ENCODE data around the gene FKBP1A. TPM values are rescaled to one million over a fixed set of nuclear protein-coding genes. Genes with fewer than 3 reads are reported as not detected.

The FKBP1A gene
- total RNA-seq, 2 donors from 2014 or later, result 307 to 310 TPM

DNA sequence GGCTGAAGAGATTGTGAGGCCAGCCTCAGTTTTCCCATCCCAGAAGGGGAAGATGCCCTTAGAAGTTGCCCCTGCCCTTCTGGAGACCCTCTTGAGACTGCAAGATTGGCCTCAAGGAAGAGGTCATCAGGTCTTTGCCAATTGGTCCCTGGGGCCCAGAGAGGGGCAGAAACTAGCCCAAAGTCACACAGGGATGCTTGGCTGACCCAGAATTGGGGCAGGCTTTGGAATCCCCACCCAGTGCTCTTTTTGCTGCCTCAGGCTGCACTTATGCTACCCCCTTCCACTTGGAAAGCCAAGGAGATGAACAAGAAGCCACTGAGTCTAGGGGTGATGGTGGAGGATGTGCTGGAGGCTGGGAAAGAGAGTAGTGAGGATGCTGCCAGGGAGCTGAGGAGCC lies 24.9 kb upstream of the FKBP1A start:
- H3K9me3 ChIP-seq, result no peaks in the 10 kb centered on the region
- H3K9ac ChIP-seq (ENCODE audit: low read depth in 2 of 2, low read length in 2 of 2), result no peak overlapping the region

DNA sequence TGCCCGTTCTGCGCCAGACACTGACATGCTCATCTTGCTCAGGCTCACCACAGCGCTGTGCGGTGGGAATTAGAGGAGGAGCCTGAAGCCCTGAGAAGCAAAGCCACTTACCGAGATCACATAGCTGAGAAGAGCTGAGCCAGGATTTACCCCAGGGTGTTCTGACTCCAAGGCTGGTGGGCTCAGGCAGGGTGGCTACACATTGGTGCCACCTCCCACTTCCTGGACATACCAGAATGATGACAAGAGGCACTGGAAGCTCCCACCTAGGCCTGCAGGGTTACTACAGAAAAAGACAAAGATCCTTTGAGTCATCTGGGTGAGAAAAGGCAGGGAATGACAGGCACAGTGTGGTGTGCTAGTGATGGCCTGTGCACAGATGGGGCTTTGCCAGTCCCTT lies 24.4 kb upstream of the FKBP1A start:
- H3K4me1 ChIP-seq, result no peaks in the 10 kb centered on the region
- TF ChIP-seq, protein P1, sequence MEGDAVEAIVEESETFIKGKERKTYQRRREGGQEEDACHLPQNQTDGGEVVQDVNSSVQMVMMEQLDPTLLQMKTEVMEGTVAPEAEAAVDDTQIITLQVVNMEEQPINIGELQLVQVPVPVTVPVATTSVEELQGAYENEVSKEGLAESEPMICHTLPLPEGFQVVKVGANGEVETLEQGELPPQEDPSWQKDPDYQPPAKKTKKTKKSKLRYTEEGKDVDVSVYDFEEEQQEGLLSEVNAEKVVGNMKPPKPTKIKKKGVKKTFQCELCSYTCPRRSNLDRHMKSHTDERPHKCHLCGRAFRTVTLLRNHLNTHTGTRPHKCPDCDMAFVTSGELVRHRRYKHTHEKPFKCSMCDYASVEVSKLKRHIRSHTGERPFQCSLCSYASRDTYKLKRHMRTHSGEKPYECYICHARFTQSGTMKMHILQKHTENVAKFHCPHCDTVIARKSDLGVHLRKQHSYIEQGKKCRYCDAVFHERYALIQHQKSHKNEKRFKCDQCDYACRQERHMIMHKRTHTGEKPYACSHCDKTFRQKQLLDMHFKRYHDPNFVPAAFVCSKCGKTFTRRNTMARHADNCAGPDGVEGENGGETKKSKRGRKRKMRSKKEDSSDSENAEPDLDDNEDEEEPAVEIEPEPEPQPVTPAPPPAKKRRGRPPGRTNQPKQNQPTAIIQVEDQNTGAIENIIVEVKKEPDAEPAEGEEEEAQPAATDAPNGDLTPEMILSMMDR (IDR thresholded peaks at IDR 0.05), result no peak
- H3K4me3 ChIP-seq, result no peak overlapping the region
- no peaks in the 10 kb centered on the region for H3K9me3 ChIP-seq
- H3K27ac ChIP-seq, result no peak overlapping the region
- H3K27me3 ChIP-seq, result no peaks in the 10 kb centered on the region
- no peak for DNase-seq
- H3K36me3 ChIP-seq, result no peaks in the 10 kb centered on the region
- H3K9ac ChIP-seq (ENCODE audit: low read depth in 2 of 2, low read length in 2 of 2), result no peak overlapping the region
- intact Hi-C loops (cut with DNase I), result no loop called here

More for the DNA sequence above, 24.9 kb upstream of the FKBP1A start:
- intact Hi-C loops (cut with DNase I), result no loop called here
- no peak overlapping the region for H3K27ac ChIP-seq
- no peak overlapping the region for H3K4me3 ChIP-seq
- H3K36me3 ChIP-seq, result no peaks in the 10 kb centered on the region
- no peaks in the 10 kb centered on the region for H3K27me3 ChIP-seq
- no peak for DNase-seq
- TF ChIP-seq, protein P1 (IDR thresholded peaks at IDR 0.05), result no peak
- no peaks in the 10 kb centered on the region for H3K4me1 ChIP-seq

DNA sequence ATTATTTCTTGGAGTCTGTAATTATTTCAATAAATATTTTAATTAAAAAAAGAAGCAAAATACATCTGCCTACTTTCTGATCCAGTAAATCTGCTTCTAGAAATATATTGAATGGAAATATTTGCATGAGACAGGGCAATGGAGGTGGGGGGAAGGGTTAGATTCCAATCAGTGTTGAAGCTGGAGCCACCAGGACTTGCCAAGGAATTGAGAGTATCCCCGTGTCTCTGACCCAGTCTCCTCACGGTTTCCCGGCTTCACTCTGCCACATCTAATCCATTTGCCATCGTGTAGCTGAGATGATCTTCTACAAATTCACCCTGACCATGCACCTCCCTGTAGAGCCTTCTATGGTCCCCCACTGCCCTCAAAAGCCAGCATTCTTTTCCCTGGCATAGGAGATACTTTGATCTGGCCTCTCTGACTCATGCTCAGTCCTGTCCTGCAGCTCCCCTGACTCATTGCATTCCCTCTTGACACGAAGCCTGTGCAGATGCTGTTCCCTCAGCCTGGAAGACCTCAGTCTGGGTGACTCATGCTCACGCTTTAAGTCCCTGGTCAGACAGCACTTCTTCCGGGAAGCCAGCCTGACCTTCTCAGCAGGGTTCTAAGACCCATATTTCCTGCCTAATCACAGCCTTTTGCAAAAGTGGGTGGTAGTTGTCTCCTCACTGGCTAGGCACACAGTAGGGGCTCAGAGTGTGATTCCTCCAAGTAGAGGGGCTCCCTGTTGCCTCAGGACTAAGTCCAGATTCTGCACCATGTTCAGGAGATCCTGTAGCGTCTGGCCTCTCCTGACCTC lies 23.0 kb upstream of the FKBP1A start:
- Histone ChIP-seq H3K9ac (ENCODE audit: low read depth in 2 of 2, low read length in 2 of 2) (no peak overlapping the region), H3K4me3 (no peak overlapping the region), H3K9me3 (no peaks in the 10 kb centered on the region), H3K27ac (no peak overlapping the region), H3K27me3 (no peaks in the 10 kb centered on the region), H3K4me1 (no peaks in the 10 kb centered on the region), H3K36me3 (no peaks in the 10 kb centered on the region)
- intact Hi-C loops (cut with DNase I), result no loop called here
- TF ChIP-seq, protein P1 (IDR thresholded peaks at IDR 0.05), result no peak
- no peak for DNase-seq

DNA sequence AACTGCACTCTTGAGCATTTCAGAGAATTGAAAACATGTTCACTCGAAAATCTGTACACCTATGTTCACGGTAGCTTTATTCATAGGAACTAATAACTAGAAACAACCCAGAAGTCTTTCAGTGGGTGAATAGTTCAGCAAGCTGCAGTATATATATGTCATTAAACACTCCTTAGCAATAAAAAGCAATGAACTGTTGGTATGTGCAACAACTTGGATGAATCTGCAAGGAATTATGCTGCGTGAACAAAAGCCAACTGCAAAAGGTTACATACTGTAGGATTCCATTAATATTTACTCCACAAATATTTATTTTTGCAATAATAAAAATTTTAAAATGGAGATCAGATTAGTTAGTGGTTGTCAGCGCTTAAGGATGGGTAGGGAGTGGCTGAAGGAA lies 22.1 kb upstream of the FKBP1A start:
- H3K4me1 ChIP-seq, result no peaks in the 10 kb centered on the region
- intact Hi-C loops (cut with DNase I), result no loop called here
- no peaks in the 10 kb centered on the region for H3K36me3 ChIP-seq
- no peak overlapping the region for H3K9ac ChIP-seq (ENCODE audit: low read depth in 2 of 2, low read length in 2 of 2)
- DNase-seq, result no peak
- no peak overlapping the region for H3K4me3 ChIP-seq
- H3K9me3 ChIP-seq, result no peaks in the 10 kb centered on the region
- TF ChIP-seq, protein P1 (IDR thresholded peaks at IDR 0.05), result no peak
- H3K27me3 ChIP-seq, result no peaks in the 10 kb centered on the region
- H3K27ac ChIP-seq, result no peak overlapping the region

DNA sequence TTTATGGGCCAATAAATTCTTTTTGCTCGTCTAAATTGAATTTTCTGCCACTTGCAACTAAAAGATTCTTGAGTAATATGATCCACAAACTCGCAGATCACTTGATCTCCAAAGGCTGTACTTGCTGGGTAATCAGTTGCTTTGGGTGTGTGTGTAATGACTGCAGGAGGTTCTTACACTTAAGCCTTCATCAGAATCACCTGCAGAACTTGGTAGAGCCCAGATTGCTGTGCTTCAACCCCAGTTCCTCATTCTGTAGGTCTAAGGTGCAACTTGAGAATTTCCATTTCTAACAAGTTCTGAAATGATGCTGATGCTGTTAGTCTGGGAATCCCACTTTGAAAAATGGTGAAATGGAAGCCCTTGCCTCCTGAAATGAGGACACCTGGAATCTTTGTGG lies 12.9 kb upstream of the FKBP1A start:
- no peak overlapping the region for H3K4me3 ChIP-seq
- no peak for DNase-seq
- no peaks in the 10 kb centered on the region for H3K9me3 ChIP-seq
- no peaks in the 10 kb centered on the region for H3K27me3 ChIP-seq
- no peak overlapping the region for H3K9ac ChIP-seq (ENCODE audit: low read depth in 2 of 2, low read length in 2 of 2)
- TF ChIP-seq, protein P1 (IDR thresholded peaks at IDR 0.05), result no peak
- intact Hi-C loops (cut with DNase I), result no loop called here
- H3K27ac ChIP-seq, result no peak overlapping the region
- H3K4me1 ChIP-seq, result no peaks in the 10 kb centered on the region
- H3K36me3 ChIP-seq, result no peaks in the 10 kb centered on the region
